NCI-H1092 treated with DMSO at 0.1 percent for 48 hours (cell line): ENCODE measurements around the gene MAD1L1.

Source experiments
- DNase-seq: peaks from one replicate; lab custom pipeline; 2025; lab: John Stamatoyannopoulos, UW

Gene MAD1L1

GRCh38 chr7:2139004-2139699 is 93.6 kb downstream of the MAD1L1 start:
- DNase-seq: no peak

DNA sequence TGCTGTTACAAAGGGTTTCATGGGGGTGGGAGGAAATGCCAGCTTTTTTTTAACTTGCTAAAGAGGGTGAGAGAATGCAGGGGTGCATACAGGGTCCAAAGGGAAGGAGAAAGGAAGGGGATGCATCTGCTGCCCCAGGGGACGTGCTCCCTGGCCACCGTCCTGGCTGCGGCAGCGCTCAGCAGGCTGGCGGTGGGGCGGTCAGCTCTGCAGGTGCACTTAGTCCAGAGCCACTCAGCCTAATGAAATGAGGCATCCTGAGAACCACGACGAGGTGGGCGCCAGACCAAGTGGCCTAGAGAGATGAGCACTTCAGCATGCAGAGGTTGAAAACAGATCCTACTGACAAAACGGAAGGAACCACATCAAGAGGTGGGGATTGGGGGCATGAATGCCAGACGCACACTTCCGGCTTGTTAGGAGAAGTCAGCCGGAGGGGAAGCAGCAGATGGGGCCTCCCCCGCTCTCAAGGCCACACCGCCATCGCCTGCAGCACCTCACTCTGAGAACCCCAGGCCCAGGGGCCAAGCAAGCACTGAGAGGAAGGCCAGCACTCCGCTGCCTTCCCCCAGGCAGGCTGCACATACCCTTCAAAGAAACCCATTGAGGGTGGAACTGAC is 94.5 kb downstream of the MAD1L1 start:
- DNase-seq: no peak

GRCh38 chr7:2134740-2135139 is 98.0 kb downstream of the MAD1L1 start:
- DNase-seq: no peak

GRCh38 chr7:2132243-2132642 is 100.5 kb downstream of the MAD1L1 start:
- no peak for DNase-seq

DNA sequence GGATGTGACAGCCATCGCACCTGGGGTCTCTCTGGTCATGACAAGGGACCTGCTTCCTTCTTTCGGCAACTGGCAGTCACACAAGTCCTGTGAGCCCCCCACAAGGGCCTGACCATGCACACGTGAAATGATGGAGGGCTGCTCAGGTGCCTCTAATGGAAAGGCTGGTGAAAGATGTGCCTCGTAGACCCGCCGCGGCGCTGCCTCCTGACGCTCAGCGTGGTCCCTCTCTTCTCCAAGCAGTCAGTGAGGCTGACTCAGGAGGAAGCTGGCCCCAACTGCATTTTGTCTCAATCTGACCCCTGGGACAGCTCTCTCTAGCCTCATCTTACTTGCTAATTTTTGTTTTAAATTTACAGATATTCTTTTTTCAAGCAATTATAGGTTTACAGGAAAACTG is 100.9 kb downstream of the MAD1L1 start:
- DNase-seq: no peak

DNA sequence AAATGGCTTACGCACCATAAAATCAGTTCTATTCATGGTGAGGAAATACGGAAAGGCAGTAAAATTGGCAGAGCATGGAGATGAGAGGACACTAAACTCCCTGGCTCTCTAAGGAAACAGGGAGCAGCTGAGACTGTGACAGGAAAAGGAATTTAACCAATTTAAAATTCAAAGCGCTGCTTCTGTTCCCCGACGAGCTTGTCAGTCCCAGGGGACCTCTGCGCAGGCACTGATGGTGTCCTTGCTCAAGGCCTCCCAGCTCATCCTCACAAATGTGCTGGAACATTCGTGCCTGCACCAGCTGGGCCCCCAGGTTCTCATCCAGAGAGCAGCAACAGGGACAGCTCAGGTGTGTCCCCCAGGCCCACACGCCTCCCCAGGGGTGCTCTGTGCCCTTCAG is 101.4 kb downstream of the MAD1L1 start:
- DNase-seq: no peak

GRCh38 chr7:2130096-2130375 is 102.7 kb downstream of the MAD1L1 start:
- DNase-seq: no peak

DNA sequence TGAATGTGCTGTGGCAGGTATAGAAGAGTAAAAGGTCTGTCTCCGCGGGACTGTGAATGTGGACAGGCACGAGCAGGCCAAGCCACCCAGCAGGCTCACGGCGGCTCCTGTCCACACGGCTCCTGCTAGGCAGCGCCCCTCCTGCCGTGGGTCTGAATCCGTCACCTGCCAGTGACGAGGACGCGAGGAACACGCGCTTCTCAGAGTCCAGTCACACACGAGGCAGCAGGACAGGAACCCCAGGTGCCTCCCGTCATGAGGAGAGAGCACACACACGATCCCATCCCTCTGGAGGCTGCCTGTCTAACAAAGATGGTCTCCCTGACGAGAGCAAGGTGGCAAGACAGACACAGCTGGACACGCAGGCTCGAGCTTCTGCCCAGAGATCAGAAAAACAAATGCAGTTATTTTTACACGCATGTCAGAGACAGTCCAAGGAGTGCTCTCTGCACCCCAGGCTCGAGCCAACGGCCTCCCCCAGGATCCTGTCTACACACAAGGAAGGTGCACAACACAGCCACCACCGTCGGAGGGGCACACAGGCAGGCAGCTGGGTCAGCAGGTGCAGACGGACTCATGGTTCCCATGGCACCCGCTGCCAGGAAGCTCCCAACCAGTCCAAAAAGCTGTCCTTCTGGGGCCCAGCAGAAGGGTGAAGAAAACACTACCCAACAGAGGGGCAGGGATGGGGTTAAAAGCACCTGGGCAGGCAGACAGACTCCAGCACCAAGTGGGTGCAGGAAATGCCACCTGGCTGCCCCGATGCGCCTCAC is 103.2 kb downstream of the MAD1L1 start:
- DNase-seq: peak; percentile 48

- DNase-seq: no peak
Measured at GRCh38 chr7:2128601-2129322, 104.0 kb downstream of the MAD1L1 start.

- DNase-seq: no peak
Measured at GRCh38 chr7:2126621-2127020, 106.1 kb downstream of the MAD1L1 start.

DNA sequence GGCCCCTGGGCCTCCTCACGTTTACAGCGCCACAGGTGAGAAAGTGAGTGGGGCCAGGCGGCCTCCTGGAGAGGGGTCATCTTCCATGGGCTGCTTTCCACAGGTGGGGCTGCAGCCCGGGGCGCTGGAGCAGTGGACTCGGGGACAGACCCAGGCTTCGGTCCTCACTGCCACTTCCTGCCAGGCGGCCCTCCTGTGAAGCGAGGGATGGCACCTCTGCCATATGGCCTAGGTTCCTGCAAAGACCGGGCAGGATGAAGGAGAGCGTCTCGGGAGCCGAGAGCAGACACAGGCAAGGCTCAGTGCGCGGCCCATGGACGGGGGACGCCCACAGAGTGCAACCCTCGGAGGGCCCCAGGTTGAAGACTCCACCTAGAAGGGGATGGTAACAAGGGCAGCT is 106.8 kb downstream of the MAD1L1 start:
- no peak for DNase-seq

DNA sequence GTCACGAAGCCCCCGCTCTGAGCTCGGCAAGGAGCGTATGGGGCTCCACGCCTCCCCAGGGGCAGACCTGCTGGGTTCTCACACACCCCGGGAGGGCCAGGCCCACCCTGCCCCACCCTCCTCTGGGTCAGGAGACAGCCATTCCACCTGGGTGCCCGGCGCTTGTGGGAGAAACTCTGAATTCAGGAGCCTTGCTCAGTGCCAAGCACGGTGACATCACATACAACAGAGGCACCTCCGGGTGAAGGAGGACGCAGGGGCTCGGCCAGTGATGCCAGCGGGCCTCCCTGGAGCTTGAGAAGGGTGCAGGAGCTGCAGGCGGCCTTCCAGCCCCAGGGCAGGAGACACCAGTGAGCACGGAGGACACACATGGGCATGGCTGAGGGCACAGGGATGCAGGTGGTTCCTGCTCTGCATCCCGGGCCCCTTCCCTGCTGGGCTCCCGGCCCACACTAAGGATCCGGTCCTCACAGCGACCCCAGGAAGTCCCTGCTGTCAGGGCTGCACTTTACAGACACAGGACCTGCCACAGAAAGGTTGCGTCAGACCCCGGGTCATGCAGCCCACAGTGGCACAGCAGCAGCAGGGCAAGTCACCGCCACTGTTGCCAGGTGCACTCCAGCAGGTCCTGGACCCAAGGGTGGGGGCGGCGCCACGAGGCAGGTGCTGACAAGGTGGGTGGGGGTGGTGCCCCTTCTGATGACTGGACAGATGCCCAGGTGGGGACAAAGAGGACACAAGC is 108.0 kb downstream of the MAD1L1 start:
- DNase-seq: no peak

- no peak for DNase-seq
Measured at GRCh38 chr7:2123916-2124315, 108.8 kb downstream of the MAD1L1 start.

DNA sequence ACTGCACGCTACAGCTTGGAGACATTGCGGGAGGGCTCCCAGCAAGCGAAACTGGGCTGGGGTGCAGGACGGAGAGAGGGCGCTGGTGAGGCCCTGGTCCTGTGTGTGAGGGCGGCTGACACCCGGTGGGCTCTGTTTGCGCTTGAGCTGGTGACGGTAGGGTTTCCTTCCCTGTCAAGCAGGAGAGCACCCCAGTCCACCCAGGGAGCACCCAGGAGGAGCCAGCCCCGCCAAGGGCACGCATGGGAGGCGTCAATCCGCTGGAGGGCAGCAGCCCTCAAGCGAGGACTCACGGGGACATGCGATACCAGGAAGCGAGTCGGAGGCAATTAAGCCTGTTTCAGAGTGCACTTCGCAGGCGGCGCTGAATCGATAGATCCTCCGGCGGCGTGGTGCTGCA is 109.4 kb downstream of the MAD1L1 start:
- DNase-seq: peak; percentile 79

GRCh38 chr7:2122651-2123050 is 110.1 kb downstream of the MAD1L1 start:
- no peak for DNase-seq

DNA sequence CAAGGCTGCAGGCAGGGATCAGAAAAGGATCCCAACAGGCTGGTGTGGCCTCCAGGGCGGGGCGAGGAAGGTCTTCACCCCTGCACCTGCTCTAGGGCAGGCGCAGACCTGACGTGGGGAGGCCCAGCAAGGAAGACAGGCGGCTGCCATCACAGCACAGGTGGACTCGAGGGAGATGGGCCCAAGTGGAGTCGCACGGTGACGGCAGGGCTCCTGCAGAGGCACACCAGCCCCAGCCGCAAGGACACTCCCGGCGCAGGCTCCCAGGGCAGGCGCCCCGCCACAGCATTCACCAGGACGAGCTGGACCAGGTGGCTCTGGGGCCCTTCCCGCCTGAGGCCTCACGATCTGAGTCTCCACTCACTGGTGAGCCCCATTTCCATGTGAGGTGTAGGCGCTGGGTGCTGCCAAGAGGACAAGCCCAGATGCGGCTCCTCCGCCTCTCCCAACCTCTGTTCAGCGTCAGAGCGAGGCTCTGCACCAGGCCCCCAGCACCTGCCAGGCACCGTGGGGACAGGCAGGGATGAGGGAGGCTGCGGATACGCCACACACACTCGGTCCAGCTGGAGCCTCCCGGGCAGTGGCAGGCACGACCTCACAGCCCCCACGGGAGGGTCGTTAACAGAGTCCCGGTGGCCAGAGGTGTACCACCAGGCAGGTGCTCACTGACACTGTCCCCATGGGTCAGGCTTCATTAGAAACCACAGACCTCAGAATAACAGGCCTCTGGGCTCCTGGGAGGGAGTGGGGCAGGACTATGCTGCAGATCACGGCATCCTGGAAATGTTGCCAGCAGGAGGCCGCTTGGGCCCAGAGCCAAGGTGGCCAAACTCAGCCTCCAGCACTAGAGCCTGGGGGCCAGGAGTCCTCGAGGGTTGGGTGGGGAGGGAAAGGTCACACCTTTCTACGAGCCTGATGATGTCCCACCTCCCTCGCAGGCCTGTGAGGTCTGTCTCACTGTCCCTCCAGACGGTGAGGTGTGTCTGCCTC is 111.6 kb downstream of the MAD1L1 start:
- DNase-seq: no peak

GRCh38 chr7:2120251-2120660 is 112.5 kb downstream of the MAD1L1 start:
- DNase-seq: no peak

- no peak for DNase-seq
Measured at GRCh38 chr7:2118630-2119190, 114.0 kb downstream of the MAD1L1 start.

DNA sequence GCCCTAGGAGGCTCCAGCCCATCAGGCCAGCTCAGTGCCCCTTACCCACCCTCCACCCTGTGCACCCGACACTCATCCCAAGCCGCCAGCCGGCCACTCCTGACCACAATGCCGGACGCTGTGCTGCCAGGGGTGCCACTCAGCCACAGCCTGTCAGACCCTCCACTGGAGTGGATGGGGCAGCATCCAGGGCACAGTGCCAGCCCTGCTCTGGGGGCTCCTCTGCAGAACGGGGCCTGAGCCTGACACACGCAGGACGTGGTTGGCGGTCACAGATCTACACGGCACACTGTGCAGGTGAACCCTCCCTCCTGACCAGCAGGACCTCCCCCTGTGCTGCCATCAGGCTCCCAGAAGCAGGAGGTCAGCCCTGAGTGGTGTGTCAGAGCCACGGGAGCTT is 114.7 kb downstream of the MAD1L1 start:
- no peak for DNase-seq

DNA sequence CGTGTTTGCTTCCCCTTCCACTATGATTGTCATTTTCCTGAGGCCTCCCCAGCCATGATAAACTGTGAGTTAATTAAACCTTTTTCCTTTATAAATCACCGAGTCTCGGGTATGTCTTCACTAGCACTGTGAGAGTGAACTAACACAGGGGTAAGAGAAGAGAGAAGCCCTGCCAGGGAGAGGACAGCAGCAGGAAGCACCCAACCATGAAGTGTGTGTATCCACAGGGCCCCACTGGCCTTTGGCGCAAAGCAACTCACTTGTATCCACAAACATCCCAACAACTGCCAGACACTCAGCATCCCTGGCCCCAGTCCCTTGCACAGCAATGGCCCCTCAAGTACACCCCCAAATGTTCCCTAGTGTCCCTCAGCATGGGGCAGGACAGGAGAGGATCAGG is 115.1 kb downstream of the MAD1L1 start:
- DNase-seq: peak; percentile 29
